Measurements from ENCODE around the gene REEP3.

DNA sequence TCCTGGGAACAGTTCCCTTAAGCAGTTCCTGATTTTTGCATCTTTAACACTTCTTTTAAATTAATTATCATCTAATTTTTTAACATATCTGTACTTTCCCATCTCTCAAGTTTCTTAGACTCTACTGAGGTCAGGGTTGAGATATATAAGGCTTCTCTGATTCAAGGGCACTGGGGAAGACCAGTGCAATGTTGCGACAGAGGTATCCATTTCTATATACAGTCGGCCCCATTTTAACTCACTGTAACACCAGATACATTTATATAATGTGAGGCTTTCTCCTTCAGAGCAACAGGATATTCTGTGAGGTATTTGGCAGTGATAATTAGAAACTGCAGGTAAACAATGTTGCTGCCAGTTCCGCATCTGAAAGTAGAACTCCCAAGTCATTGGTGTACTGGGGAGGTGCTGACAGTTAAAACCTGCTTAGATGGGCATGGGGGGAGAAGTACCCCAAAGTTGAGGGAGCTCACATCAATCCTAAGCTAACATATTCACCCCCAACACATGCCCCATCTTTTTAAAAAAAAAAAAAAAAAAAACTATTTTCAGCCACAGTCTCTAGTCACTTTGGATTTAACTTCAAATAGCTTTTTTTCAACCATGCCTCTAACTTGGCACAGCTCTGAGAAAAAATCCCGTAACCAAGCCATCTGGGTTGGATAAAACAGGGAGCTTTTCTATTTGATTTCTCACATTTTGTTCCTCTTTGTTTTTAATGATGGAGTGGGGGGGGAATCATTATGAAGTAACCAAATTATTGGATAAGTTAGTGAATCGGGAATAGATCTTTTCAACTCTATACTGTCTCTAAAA lies 62.9 kb downstream of the REEP3 start:
- TF ChIP-seq, protein P1, sequence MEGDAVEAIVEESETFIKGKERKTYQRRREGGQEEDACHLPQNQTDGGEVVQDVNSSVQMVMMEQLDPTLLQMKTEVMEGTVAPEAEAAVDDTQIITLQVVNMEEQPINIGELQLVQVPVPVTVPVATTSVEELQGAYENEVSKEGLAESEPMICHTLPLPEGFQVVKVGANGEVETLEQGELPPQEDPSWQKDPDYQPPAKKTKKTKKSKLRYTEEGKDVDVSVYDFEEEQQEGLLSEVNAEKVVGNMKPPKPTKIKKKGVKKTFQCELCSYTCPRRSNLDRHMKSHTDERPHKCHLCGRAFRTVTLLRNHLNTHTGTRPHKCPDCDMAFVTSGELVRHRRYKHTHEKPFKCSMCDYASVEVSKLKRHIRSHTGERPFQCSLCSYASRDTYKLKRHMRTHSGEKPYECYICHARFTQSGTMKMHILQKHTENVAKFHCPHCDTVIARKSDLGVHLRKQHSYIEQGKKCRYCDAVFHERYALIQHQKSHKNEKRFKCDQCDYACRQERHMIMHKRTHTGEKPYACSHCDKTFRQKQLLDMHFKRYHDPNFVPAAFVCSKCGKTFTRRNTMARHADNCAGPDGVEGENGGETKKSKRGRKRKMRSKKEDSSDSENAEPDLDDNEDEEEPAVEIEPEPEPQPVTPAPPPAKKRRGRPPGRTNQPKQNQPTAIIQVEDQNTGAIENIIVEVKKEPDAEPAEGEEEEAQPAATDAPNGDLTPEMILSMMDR (IDR thresholded peaks at IDR 0.05) = no peak
- no peak for TF ChIP-seq POLR2A (IDR thresholded peaks at IDR 0.05)

Data from thyroid gland (tissue), 4 donors.